Right kidney (tissue), 1 donor: ENCODE measurements around the gene LGALS4.
"Not testable (repeated sequence)": the region's sequence is repeated elsewhere in the genome, so short reads cannot be mapped to it uniquely, and the experiment has no call there.

Experiments
- DNase-seq: peaks from one replicate; pipeline ENCODE4 v3.0.0-alpha.2; 2016

LGALS4 gene

DNA sequence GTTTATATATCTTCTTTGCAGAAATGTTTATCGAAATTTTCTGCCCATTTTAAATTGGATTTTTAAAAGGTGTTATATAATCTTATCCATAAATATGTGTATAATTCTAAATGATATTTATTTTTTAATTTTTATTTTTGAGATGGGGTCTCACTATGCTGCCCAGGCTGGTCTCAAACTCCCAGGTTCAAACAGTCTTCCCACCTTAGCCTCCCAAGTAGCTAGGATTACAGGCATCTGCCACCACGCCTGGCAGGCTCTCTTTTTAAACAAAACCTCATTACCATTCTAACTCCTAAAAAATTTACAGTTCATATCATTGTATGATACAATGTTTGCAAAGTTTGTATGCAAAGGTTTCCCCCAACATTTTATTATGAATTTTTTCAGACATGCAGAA lies 16.6 kb downstream of the LGALS4 start:
- DNase-seq: no peak

GRCh38 chr19:38795549-38795948 lies 17.2 kb downstream of the LGALS4 start:
- DNase-seq: no peak

- no peak for DNase-seq
These were observed 19.1 kb downstream of the LGALS4 start for GRCh38 chr19:38793671-38794070.

DNA sequence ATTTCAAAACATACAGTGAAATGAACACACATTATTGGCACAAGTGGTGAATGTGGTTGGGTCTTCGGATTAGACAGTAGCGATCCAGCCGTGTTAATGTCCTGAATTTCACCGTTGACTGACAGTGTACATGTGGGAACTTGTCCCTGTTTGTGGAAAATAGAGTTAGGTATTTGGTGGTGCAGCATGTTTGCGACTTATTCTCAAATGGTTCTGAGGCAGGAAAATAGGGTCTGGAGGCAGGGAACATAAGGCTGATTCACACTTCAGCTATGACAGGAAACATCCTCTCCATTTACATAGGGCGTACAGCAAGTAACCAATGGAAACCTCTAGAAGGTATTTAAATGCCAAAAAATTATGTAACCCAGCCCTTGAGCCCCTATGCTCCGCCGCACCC lies 19.6 kb downstream of the LGALS4 start:
- no peak for DNase-seq

DNA sequence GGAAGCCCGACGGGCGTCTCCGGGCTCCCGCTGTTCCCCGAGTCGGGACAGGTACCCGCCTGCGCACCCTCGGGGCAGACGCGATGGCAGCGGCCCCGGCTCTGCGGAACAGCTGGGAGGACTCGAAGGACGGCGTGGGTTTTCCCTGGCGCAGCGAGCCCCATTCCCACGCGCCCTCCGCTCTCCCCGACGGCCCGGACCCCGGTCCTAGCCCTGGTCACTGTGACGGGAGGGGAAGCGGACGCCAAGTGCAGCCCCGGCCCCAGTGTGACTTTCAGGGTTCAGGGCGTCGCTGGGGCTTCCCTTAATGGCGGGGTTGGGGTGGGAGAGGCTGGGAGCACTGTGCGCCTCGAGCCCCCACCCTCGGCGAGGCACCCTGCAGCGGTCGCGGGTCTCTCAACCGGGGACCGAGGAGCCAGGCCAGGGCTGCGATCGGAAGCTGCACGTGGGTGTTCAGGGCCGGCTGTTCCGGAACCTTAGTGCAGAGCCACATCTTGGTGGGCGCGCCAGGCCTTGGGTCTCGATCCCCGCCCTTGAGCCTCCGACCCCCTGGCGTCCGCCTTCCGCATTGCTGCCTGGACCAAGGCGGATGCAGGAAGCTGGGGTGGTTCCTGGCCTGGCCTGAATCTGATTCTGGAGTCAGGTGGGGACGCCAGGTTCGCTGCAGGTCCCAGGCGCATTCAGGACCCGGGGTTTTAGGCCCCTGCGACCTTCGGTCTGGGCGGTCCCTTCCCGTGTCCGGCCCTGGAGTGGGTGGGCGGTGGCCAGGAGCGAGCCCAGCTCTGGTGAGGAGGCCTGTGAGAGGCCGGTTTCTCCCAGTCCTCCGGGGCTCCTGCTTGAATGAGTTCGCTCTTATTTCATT lies 20.3 kb downstream of the LGALS4 start:
- DNase-seq: peak; percentile 59

DNA sequence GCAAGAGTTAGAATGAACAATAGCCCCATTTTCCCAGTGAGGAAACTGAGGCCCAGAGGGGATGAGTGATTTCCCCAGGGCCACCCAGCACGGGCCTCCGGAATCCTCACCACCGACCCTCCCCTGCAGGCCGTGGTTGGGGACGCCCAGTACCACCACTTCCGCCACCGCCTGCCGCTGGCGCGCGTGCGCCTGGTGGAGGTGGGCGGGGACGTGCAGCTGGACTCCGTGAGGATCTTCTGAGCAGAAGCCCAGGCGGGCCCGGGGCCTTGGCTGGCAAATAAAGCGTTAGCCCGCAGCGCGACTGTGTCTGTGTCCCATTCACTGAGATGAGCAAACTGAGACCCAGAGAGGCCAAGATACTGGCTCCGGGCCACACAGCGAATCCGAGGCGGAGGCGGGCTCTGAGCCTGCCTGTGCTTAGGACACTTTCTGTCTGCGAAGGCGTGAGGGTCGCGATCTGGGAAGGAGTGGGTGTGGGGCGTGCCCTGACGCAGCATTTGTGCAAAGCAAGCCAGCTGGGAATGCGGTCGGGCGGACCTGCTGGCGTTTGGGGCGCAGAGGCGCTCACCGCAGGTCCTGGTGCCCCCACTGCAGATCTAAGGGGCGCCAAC lies 21.2 kb downstream of the LGALS4 start:
- not testable (repeated sequence) for DNase-seq

DNA sequence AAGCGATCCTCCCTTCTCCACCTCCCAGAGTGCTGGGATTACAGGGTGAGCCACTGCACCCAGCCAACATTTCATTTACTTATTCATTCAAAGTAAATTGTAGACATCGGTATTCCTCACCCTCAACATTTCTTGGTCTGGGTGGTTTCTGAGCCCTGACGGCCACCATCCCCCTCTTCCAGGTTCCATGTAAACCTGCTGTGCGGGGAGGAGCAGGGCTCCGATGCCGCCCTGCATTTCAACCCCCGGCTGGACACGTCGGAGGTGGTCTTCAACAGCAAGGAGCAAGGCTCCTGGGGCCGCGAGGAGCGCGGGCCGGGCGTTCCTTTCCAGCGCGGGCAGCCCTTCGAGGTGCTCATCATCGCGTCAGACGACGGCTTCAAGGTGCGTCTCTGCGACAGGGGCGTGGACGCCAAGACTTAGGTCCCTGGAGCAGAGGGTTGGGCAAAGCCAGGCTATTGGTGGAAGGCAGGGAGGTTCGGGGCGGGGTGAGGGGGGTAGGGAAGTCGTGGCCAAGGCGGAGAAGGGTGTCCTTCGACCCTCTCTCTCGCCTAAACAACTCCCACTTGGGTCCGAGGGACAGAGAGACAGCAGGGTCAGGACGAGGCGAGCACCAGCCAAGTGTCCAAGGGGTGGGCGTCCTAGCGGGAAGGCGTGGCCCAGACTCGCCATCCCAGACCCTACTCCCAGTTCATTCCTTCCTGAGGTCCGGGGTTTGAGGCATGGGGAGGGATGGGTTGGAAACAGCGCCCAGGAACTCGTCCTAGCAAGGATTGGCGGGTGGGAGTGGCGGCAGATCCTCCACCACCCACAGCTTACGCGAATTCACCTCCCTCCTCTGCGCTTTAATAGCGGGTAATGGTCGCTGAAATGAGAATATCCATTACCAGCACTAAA lies 22.0 kb downstream of the LGALS4 start:
- not testable (repeated sequence) for DNase-seq

GRCh38 chr19:38788478-38789243 lies 24.1 kb downstream of the LGALS4 start, which contains the start of gene LGALS7B:
TSS of gene LGALS7B (plus strand) at chr19:38789200. CDS start at chr19:38789227, 27 bp downstream.
- DNase-seq: no peak

GRCh38 chr19:38786572-38787265 lies 26.0 kb downstream of the LGALS4 start:
- no peak for DNase-seq

GRCh38 chr19:38786061-38786460 lies 26.7 kb downstream of the LGALS4 start:
- not testable (repeated sequence) for DNase-seq

DNA sequence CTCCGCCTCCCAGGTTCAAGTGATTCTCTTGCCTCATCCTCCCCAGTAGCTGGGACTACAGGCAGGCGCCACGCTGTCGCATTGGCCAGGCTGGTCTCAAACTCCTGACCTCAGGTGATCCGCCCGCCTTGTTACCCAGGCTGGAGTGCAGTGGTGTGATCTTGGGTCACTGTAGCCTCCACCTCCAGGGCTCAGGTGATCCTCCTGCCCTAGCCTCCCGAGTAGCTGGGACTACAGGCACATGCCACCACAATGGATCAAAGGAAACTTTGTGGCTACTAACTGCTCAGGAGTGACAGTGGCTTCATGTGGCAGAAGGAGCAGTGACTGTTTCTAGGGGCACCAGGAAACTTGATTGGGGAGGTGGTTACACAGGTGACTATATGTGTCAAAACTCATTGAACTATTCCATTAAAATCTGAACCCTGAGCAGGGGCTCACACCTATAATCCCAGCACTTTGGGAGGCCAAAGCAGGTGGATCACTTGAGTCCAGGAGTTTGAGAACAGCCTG lies 27.5 kb downstream of the LGALS4 start:
- no peak for DNase-seq

- DNase-seq: no peak
These were observed 28.5 kb downstream of the LGALS4 start for GRCh38 chr19:38784224-38784623.

GRCh38 chr19:38782212-38782611 lies 30.5 kb downstream of the LGALS4 start:
- DNase-seq: not testable (repeated sequence)

GRCh38 chr19:38781058-38781457 lies 31.7 kb downstream of the LGALS4 start:
- DNase-seq: no peak

DNA sequence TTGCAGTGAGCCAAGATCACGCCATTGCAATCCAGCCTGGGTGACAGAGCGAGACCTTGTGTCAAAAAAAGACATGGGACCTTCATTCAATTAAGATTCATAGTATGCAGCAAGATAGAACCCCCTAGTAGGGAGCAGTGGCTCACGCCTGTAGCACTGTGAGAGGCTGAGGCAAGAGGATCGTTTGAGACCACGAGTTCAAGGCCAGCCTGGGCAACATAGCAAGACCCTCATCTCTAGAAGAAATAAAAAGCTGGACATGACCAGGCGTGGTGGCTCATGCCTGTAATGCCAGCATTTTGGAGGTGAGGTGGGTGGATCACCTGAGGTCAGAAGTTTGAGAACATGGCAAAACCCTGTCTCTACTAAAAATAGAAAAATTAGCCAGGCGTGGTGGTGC lies 32.3 kb downstream of the LGALS4 start:
- DNase-seq: no peak

- DNase-seq: no peak
These were observed 34.0 kb downstream of the LGALS4 start for GRCh38 chr19:38778733-38779132.

- no peak for DNase-seq
These were observed 38.4 kb downstream of the LGALS4 start for GRCh38 chr19:38774181-38774950.

DNA sequence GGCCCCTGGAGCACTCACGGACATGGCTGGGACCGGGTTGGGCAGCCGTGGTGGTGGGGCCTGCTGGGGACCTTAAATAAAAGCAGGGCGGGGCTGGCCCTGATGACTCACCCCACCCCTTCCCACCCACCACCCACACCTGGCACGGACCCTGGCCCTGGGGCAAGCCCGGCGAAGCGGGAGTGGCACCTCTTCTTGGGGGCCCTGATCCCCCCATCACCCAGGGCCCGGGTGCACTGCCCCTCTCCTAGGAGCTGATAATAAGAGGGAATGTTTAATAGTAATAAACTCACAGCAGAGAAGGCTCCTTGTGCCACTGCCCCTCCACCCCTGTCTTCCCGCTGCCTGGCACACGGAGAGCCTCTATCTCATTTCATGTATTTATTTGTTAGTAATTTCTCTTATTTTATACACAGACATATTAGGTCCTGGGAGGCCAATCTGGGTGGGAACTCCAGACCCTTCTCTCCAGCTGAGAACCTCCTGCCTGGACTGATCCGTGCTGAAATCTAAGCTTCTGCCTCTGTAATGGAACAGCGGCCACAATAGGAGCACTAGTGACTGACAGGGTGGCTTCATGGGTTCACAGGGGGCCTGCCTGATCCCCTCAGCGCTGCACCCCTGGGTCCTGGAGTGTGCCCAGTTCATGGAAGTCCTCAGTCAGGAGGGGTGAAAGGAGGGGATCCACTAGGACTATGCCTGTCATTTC lies 39.1 kb downstream of the LGALS4 start, which contains the start of gene LGALS7:
TSS of gene LGALS7 (minus strand) at position 49 of the 709 bp plus-strand sequence. CDS start at position 24, 25 bp downstream.
- no peak for DNase-seq

- DNase-seq: not testable (repeated sequence)
These were observed 41.2 kb downstream of the LGALS4 start for GRCh38 chr19:38771569-38771968.

GRCh38 chr19:38770949-38771275 lies 41.8 kb downstream of the LGALS4 start:
- not testable (repeated sequence) for DNase-seq
